Upper lobe of left lung (tissue), 4 donors: ENCODE measurements around the gene CNRIP1.

Experiments
- CTCF ChIP-seq, 6 experiments: fragments of 450-650 bp in 4 of 6; fragments of 200-600 bp in 2 of 6; sonication (generic) in 2 of 6; IDR thresholded peaks; one replicate each; pipeline ENCODE4 v1.5.1; 2016 to 2019; ENCODE audit warnings: antibody characterized with exemption in 6 of 6
- POLR2A ChIP-seq, 4 donors: fragments of 450-650 bp; IDR thresholded peaks; one replicate each; pipeline ENCODE4 v1.5.1; 2016 to 2017; ENCODE audit warnings: antibody characterized with exemption in 4 of 4, mild to moderate bottlenecking in 2 of 4
- POLR2AphosphoS5 ChIP-seq, 2 donors: sonication (generic); formaldehyde crosslinking; IDR thresholded peaks; one replicate each; pipeline ENCODE4 v1.5.1; 2017; ENCODE audit warnings: antibody characterized with exemption in 2 of 2

GRCh38 chr2:68282811-68283418 lies 36.8 kb downstream of the CNRIP1 start:
- no peak for TF ChIP-seq POLR2A (IDR thresholded peaks at IDR 0.05)
- TF ChIP-seq CTCF (IDR thresholded peaks at IDR 0.05), result peak; percentile 45 to 74 (median 65)
- no peak for TF ChIP-seq POLR2AphosphoS5 (IDR thresholded peaks at IDR 0.05)
